GM10847 (cell line): ENCODE measurements around the gene DEPDC1B.

ENCODE experiments used
- POLR2A ChIP-seq: IDR thresholded peaks from 2 replicates; pipeline ENCODE4 v1.6.1; 2011; ENCODE audit not compliant: insufficient read length; ENCODE audit errors: extremely low read depth

DEPDC1B gene

GRCh38 chr5:60701321-60701968, 1.5 kb upstream of the DEPDC1B start:
- TF ChIP-seq POLR2A, result no peak

DNA sequence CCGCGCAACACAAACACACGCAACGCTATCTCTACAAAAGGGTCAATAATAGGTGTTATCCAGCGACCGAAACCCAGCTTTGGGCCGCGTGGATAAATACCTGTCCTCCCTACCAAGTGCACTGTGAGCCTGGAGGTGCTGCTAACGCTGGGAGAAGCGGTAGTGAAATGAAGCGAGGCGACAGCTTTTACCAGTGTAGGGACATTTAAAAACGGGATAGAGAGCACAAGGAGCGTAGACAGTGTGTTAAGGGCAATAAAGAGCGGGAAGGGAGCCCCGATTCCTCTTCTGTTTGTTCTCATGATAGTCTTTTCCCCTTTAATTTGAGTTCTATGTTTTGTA, 421 bp upstream of the DEPDC1B start:
- TF ChIP-seq POLR2A, result no peak

GRCh38 chr5:60699288-60699608, 718 bp downstream of the DEPDC1B start:
- no peak for TF ChIP-seq POLR2A

DNA sequence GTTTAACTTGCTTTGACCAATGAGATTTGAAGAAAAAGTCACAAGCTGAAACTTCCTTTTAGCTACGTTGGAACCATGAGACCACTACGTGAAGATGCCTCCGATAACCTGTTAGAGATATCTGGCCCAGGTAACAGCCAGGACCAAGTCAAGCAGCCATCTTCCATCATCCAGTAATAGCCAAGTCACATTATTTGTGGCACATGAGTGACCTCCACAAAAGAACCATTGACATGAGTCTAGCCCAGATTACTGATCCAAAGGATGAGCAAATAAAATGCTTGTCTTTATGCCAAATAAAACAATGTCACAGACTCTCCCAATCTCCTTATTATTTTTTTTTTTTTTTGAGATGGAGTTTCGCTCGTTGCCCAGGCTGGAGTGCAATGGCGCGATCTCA, 1.6 kb downstream of the DEPDC1B start:
- TF ChIP-seq POLR2A, result no peak

DNA sequence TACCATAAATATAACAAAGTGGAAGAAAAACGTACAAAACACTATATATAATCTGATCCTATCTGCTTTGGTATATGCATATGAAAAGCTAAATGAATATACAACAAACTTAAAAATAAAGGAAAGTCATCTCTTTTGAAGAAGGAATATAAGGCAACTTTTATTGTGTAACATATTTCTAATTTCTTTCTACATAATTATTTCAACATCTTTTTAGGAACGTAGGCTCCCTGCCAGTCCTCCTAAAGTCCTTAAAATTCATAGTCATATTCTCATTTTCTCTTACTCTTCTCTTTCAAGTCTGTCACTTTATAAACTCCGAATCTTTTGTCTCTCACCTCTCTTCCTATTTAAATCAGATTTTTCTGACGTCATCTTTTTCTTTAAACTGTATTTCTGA, 9.6 kb downstream of the DEPDC1B start:
- no peak for TF ChIP-seq POLR2A

GRCh38 chr5:60688980-60689379, 11.0 kb downstream of the DEPDC1B start:
- TF ChIP-seq POLR2A, result no peak

- TF ChIP-seq POLR2A, result no peak
These were observed 11.8 kb downstream of the DEPDC1B start for GRCh38 chr5:60687927-60688720.

- no peak for TF ChIP-seq POLR2A
These were observed 13.8 kb downstream of the DEPDC1B start for GRCh38 chr5:60686157-60686556.

DNA sequence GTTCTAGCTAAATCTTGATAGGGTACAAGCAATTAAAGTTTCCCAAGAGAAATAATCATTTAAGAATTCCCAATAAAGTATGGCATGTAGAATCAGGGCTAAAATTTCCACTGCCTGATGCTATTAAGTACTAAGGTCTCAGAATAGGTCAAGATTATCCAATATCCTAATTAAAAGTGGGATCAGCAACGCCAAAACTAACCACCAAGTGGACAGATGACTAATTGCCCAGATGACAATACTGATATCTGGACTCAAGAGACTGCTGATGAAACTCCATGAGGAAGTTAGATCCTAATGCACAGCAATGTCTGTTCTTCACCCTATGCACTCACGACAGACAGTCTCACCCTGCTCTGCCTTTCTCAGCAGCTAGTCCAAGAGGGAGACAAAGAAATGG, 14.3 kb downstream of the DEPDC1B start:
- TF ChIP-seq POLR2A, result no peak

DNA sequence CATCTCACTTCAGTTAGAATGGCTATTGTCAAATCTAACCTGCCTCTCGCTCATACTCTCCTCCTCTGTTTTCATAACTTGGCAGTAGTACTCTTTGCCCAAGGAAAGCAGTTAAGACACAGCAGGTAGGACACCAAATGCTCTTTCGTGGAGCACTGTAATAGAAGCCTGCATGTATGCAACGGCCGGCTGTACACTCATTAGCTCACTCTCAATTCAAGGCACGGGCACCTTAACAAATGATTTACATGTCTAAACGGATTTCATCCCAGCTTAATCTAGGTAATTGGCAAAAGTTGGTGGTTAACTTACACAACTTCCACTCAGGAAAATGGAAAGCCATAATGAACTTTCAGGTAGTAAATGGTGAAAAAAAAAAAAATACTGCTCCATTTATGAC, 14.9 kb downstream of the DEPDC1B start:
- no peak for TF ChIP-seq POLR2A

GRCh38 chr5:60679816-60680215, 20.1 kb downstream of the DEPDC1B start:
- TF ChIP-seq POLR2A, result no peak

- no peak for TF ChIP-seq POLR2A
These were observed 21.9 kb downstream of the DEPDC1B start for GRCh38 chr5:60677850-60678664.

GRCh38 chr5:60675286-60675685, 24.7 kb downstream of the DEPDC1B start:
- TF ChIP-seq POLR2A, result no peak

DNA sequence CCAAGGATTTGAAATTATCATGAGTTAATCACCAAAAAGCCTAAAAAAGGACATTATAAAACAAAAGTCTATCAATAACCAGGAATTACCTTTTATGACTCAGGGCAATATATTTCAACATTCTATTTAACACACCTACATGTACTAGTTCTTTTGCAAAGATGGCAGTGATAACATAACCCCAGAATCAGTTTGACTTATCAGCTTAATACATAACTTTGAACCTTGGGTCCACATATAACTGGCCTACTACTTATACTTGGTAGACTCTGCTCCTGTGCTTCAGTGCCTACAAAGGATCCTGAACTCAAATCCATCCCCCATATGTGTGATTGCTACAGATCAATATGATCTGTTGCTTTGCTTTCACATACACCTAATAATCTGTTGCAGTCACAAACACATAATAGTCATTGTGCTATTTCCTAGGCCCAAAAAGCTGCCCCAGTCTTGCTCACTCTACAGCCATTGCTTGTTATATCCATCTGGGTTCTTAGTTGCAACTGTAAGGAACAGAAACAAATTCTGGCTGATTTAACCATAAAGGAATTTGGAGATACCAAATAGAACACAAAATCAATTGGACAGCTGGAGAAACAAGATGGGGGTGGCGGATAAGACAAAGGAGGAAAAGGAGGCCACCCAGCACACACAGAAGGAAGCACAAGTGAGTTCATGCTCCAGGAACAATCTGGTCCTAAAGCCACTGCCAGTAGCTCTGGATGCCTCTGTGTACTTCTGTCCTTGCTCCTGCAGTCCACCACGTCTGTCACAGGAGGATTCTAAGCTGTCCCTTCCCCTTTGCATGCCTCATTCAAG, 25.5 kb downstream of the DEPDC1B start:
- no peak for TF ChIP-seq POLR2A

- no peak for TF ChIP-seq POLR2A
These were observed 26.6 kb downstream of the DEPDC1B start for GRCh38 chr5:60673334-60673733.
